SW480 (cell line): Measurements from ENCODE around the gene ZSCAN16.

ENCODE experiments used
- DNase-seq: peaks from one replicate; pipeline ENCODE4 v3.0.0-alpha.2; 2016; ENCODE audit warnings: low spot score

The ZSCAN16 gene

GRCh38 chr6:28172006-28172405, 47.6 kb downstream of the ZSCAN16 start:
- no peak for DNase-seq

- no peak for DNase-seq
Observed at GRCh38 chr6:28176373-28176772, 52.0 kb downstream of the ZSCAN16 start.
